DMS79 treated with DMSO at 0.1 percent for 48 hours (cell line): ENCODE data around the gene CRAMP1.
"Not testable (repeated sequence)": the region's sequence is repeated elsewhere in the genome, so short reads cannot be mapped to it uniquely, and the experiment has no call there.

ENCODE experiments used
- DNase-seq: peaks from one replicate; lab custom pipeline; 2025; lab: John Stamatoyannopoulos, UW

Gene CRAMP1

GRCh38 chr16:1612320-1613111 is at the start of gene CRAMP1:
CRAMP1 (plus strand) TSS chr16:1612360; CDS start chr16:1614640, 2,280 bp downstream.
- DNase-seq = no peak

- no peak for DNase-seq
Observed at GRCh38 chr16:1563786-1564185, 48.4 kb upstream of the CRAMP1 start.

GRCh38 chr16:1564325-1564724 is 47.8 kb upstream of the CRAMP1 start:
- DNase-seq = no peak

- DNase-seq = no peak
Observed at GRCh38 chr16:1565083-1565805, 46.9 kb upstream of the CRAMP1 start.

GRCh38 chr16:1567988-1568387 is 44.2 kb upstream of the CRAMP1 start:
- no peak for DNase-seq

- no peak for DNase-seq
Observed at GRCh38 chr16:1571012-1571671, 41.0 kb upstream of the CRAMP1 start.

GRCh38 chr16:1572673-1573072 is 39.5 kb upstream of the CRAMP1 start:
- no peak for DNase-seq

- no peak for DNase-seq
Observed at GRCh38 chr16:1573301-1573700, 38.9 kb upstream of the CRAMP1 start.

GRCh38 chr16:1575578-1575977 is 36.6 kb upstream of the CRAMP1 start:
- no peak for DNase-seq

GRCh38 chr16:1579214-1579613 is 32.9 kb upstream of the CRAMP1 start:
- DNase-seq = no peak

GRCh38 chr16:1580256-1580655 is 31.9 kb upstream of the CRAMP1 start:
- no peak for DNase-seq

- DNase-seq = no peak
Observed at GRCh38 chr16:1580956-1581355, 31.2 kb upstream of the CRAMP1 start.

- no peak for DNase-seq
Observed at GRCh38 chr16:1581804-1582203, 30.4 kb upstream of the CRAMP1 start.

- DNase-seq = no peak
Observed at GRCh38 chr16:1583180-1583579, 29.0 kb upstream of the CRAMP1 start.

- DNase-seq = no peak
Observed at GRCh38 chr16:1584926-1585484, 27.2 kb upstream of the CRAMP1 start.

GRCh38 chr16:1590366-1590765 is 21.8 kb upstream of the CRAMP1 start:
- no peak for DNase-seq

- no peak for DNase-seq
Observed at GRCh38 chr16:1590930-1591705, 21.0 kb upstream of the CRAMP1 start.

- DNase-seq = no peak
Observed at GRCh38 chr16:1592446-1592845, 19.7 kb upstream of the CRAMP1 start.

- not testable (repeated sequence) for DNase-seq
Observed at GRCh38 chr16:1595511-1595910, 16.6 kb upstream of the CRAMP1 start.

- no peak for DNase-seq
Observed at GRCh38 chr16:1596516-1596915, 15.6 kb upstream of the CRAMP1 start.

- no peak for DNase-seq
Observed at GRCh38 chr16:1597154-1597553, 15.0 kb upstream of the CRAMP1 start.

- DNase-seq = no peak
Observed at GRCh38 chr16:1601031-1601430, 11.1 kb upstream of the CRAMP1 start.
